Liver (tissue), 2 donors: ENCODE results near the gene TSPAN31.

ENCODE experiments used
- CTCF ChIP-seq: fragments of 150-350 bp; IDR thresholded peaks from 2 replicates; pipeline ENCODE4 v1.5.1; 2017; ENCODE audit warnings: improper control_type of control experiment, low read depth, low read length; ENCODE audit not compliant: missing input control
- REST ChIP-seq: IDR thresholded peaks from 2 replicates; pipeline ENCODE4 v1.6.1; 2016; ENCODE audit warnings: antibody characterized with exemption, mild to moderate bottlenecking
- donor health status: healthy.

- TF ChIP-seq CTCF (no peak), REST (no peak)
These were observed 19.8 kb downstream of the TSPAN31 start for GRCh38 chr12:57764662-57765002.
